Measurements from ENCODE around the gene ACBD4.

GRCh38 chr17:45102856-45103255 is 32.6 kb upstream of the ACBD4 start:
- no peak for TF ChIP-seq CTCF (IDR thresholded peaks at IDR 0.05; ENCODE audit: low read depth, low read length, poor library complexity, severe bottlenecking)
- TF ChIP-seq EZH2phosphoT487 (IDR thresholded peaks at IDR 0.05; ENCODE audit: borderline replicate concordance, low read length), result no peak

Data from DOHH2 (cell line).